Neuronal stem cell (in vitro differentiated cells): ENCODE measurements around the gene HCK. TPM values are rescaled to one million over a fixed set of nuclear protein-coding genes. Genes with fewer than 3 reads are reported as not detected.

Experiments
- DNase-seq: peaks from one replicate; pipeline ENCODE4 v3.0.0-alpha.2; 2013; ENCODE audit warnings: low spot score
- H2AFZ ChIP-seq: one replicate; pipeline ENCODE4 v1.6.1; 2013; ENCODE audit warnings: mild to moderate bottlenecking, low read length, inconsistent platforms
- H2AK5ac ChIP-seq: 2 replicates; pipeline ENCODE4 v1.6.1; 2013; ENCODE audit warnings: low read depth, mild to moderate bottlenecking, inconsistent platforms, low read length, moderate library complexity, mixed read lengths
- H2BK120ac ChIP-seq: 2 replicates; pipeline ENCODE4 v1.6.1; 2013; ENCODE audit warnings: low read depth, mild to moderate bottlenecking, inconsistent platforms, low read length, moderate library complexity, mixed read lengths
- H2BK12ac ChIP-seq: one replicate; pipeline ENCODE4 v1.6.1; 2013; ENCODE audit warnings: low read length, inconsistent platforms
- H2BK15ac ChIP-seq: 2 replicates; pipeline ENCODE4 v1.6.1; 2013; ENCODE audit warnings: mild to moderate bottlenecking, low read length, inconsistent platforms, mixed read lengths
- H2BK5ac ChIP-seq: one replicate; pipeline ENCODE4 v1.6.1; 2013; ENCODE audit warnings: inconsistent platforms, mild to moderate bottlenecking, low read length, moderate library complexity
- H3K14ac ChIP-seq: one replicate; pipeline ENCODE4 v1.6.1; 2013; ENCODE audit warnings: low read length, inconsistent platforms
- H3K18ac ChIP-seq: 2 replicates; pipeline ENCODE4 v1.6.1; 2013; ENCODE audit warnings: low read length, inconsistent platforms
- H3K23ac ChIP-seq: 2 replicates; pipeline ENCODE4 v1.6.1; 2013; ENCODE audit warnings: low read depth, mild to moderate bottlenecking, mixed read lengths, low read length, inconsistent platforms; ENCODE audit not compliant: poor library complexity
- H3K27ac ChIP-seq: replicated peaks from 3 replicates; pipeline ENCODE4 v1.5.1; 2013; ENCODE audit warnings: low read length, inconsistent platforms
- H3K27me3 ChIP-seq, 3 experiments: 2 replicates each; pipeline ENCODE4 v1.6.1; 2013; ENCODE audit warnings: low read length in 3 of 3, mild to moderate bottlenecking in 2 of 3, inconsistent platforms in 1 of 3, low read depth in 1 of 3, mixed read lengths in 1 of 3, moderate library complexity in 1 of 3; ENCODE audit not compliant: control insufficient read depth in 3 of 3, insufficient read depth in 3 of 3
- H3K36me3 ChIP-seq, 2 donors: replicated peaks in 1 of 2; 2 replicates each; pipeline ENCODE4 v1.6.1; 2013; ENCODE audit warnings: low read length in 2 of 2; ENCODE audit not compliant: control insufficient read depth in 2 of 2, insufficient read depth in 2 of 2
- H3K4ac ChIP-seq: 2 replicates; pipeline ENCODE4 v1.6.1; 2013; ENCODE audit warnings: inconsistent platforms, mild to moderate bottlenecking, low read length, moderate library complexity
- H3K4me1 ChIP-seq, 2 donors: 1 replicate in 1 of 2; 2 replicates in 1 of 2; pipeline ENCODE4 v1.6.1; 2013; ENCODE audit warnings: low read length in 2 of 2, low read depth in 1 of 2; ENCODE audit not compliant: control insufficient read depth in 2 of 2, insufficient read depth in 1 of 2
- H3K4me2 ChIP-seq: one replicate; pipeline ENCODE4 v1.6.1; 2013; ENCODE audit warnings: mild to moderate bottlenecking, low read length, inconsistent platforms; ENCODE audit not compliant: insufficient read depth, poor library complexity, severe bottlenecking
- H3K4me3 ChIP-seq, 2 donors: 2 replicates each; pipeline ENCODE4 v1.5.1; 2013; ENCODE audit warnings: low read length in 2 of 2, mild to moderate bottlenecking in 2 of 2, inconsistent platforms in 1 of 2, moderate library complexity in 1 of 2
- H3K79me1 ChIP-seq: one replicate; pipeline ENCODE4 v1.6.1; 2013; ENCODE audit warnings: low read depth, mild to moderate bottlenecking, inconsistent platforms, low read length, moderate library complexity
- H3K9ac ChIP-seq: one replicate; pipeline ENCODE4 v1.6.1; 2013; ENCODE audit warnings: mild to moderate bottlenecking, low read depth, low read length, inconsistent platforms; ENCODE audit not compliant: poor library complexity
- H3K9me3 ChIP-seq, 2 donors: replicated peaks in 1 of 2; 2 replicates each; pipeline versions ENCODE3 to v1.6.1; 2013; ENCODE audit warnings: low read length in 2 of 2, mild to moderate bottlenecking in 2 of 2, inconsistent platforms in 1 of 2, low read depth in 1 of 2, mixed read lengths in 1 of 2, moderate library complexity in 1 of 2; ENCODE audit not compliant: control insufficient read depth in 2 of 2, insufficient read depth in 1 of 2
- H4K8ac ChIP-seq: one replicate; pipeline ENCODE4 v1.6.1; 2013; ENCODE audit warnings: low read depth, mild to moderate bottlenecking, inconsistent platforms, low read length, moderate library complexity
- H4K91ac ChIP-seq: one replicate; pipeline ENCODE4 v1.6.1; 2013; ENCODE audit warnings: low read length, low read depth, mild to moderate bottlenecking, inconsistent platforms; ENCODE audit not compliant: poor library complexity
- WGBS, 2 donors: extraction: QIAGEN DNeasy Blood & Tissue Kit; methylation state at CpG; one replicate each; pipeline ENCODE4 v1.1.7; 2013; ENCODE audit warnings: missing lambda C conversion rate in 2 of 2, mixed read lengths in 1 of 2; ENCODE audit not compliant: insufficient read length in 2 of 2, insufficient replicate concordance in 1 of 2; ENCODE audit errors: extremely low coverage in 2 of 2; 5-methylcytosine and 5-hydroxymethylcytosine counted together
- polyA plus RNA-seq, 2 experiments: library from polyadenylated mRNA; stranded (reverse); fragments of 200-250 nt; gene quantifications; one replicate each; pipeline ENCODE4 v1.2.3, GENCODE V29; 2013

The HCK gene
- 0.25 TPM for polyA plus RNA-seq (2013, experiment 1 of 2)
- 0.14 TPM for polyA plus RNA-seq (2013, experiment 2 of 2)

GRCh38 chr20:32052090-32052777 lies at the start of gene HCK:
TSS of gene HCK (plus strand) at chr20:32052242.
- no peak within 1 kb of the TSS for H3K27ac ChIP-seq
- peak within 1 kb of the TSS in 1 of 2 donors; percentile 3 for H3K4me3 ChIP-seq
- no peak within 1 kb of the TSS for H2AK5ac ChIP-seq
- DNase-seq: no peak
- H3K4me2 ChIP-seq: peak within 1 kb of the TSS; percentile 57
- WGBS, 2 donors: no CpG with 5 or more reads among the region's 58 CpGs
- peaks cover 15 to 60% (median 34%) of the 10 kb centered on the region in 3 experiments for H3K27me3 ChIP-seq
- H3K4ac ChIP-seq: no peak within 1 kb of the TSS
- H3K4me1 ChIP-seq: peaks cover 0 to 2% of the 10 kb centered on the region in 2 donors
- H3K9ac ChIP-seq: no peak within 1 kb of the TSS
- H4K91ac ChIP-seq: no peak within 1 kb of the TSS
- no peaks in the 10 kb centered on the region for H3K79me1 ChIP-seq
- no peak within 1 kb of the TSS for H2BK5ac ChIP-seq
- peak within 1 kb of the TSS; percentile 31 for H3K23ac ChIP-seq
- H2BK120ac ChIP-seq: no peak within 1 kb of the TSS
- no peaks in the 10 kb centered on the region for H3K36me3 ChIP-seq
- H3K14ac ChIP-seq: peak within 1 kb of the TSS; percentile 40
- no peak within 1 kb of the TSS for H2BK15ac ChIP-seq
- peak within 1 kb of the TSS; percentile 53 for H2AFZ ChIP-seq
- peak within 1 kb of the TSS; percentile 60 for H3K18ac ChIP-seq
- no peak within 1 kb of the TSS for H4K8ac ChIP-seq
- H2BK12ac ChIP-seq: no peak within 1 kb of the TSS
- peaks cover 2 to 8% of the 10 kb centered on the region in 2 donors for H3K9me3 ChIP-seq

- H3K4me2 ChIP-seq: no peak overlapping the region
- H3K23ac ChIP-seq: no peak overlapping the region
- no peak for DNase-seq
- WGBS, 2 donors: no CpG with 5 or more reads among the region's 2 CpGs
- no peak overlapping the region for H3K4me3 ChIP-seq
- no peak overlapping the region for H3K4ac ChIP-seq
- no peak overlapping the region for H3K9ac ChIP-seq
- H2BK5ac ChIP-seq: no peak overlapping the region
- H3K14ac ChIP-seq: no peak overlapping the region
- no peaks in the 10 kb centered on the region for H3K79me1 ChIP-seq
- H3K9me3 ChIP-seq: no peaks in the 10 kb centered on the region
- H2AK5ac ChIP-seq: no peak overlapping the region
- H3K18ac ChIP-seq: no peak overlapping the region
- no peaks in the 10 kb centered on the region for H3K36me3 ChIP-seq
- H2BK15ac ChIP-seq: no peak overlapping the region
- H3K27ac ChIP-seq: no peak overlapping the region
- H4K91ac ChIP-seq: no peak overlapping the region
- no peak overlapping the region for H4K8ac ChIP-seq
- peaks cover 3 to 11% of the 10 kb centered on the region in 2 donors for H3K4me1 ChIP-seq
- peaks cover 0 to 29% (median 0%) of the 10 kb centered on the region in 3 experiments for H3K27me3 ChIP-seq
- H2BK120ac ChIP-seq: no peak overlapping the region
- no peak overlapping the region for H2BK12ac ChIP-seq
- H2AFZ ChIP-seq: no peak overlapping the region
Measured at GRCh38 chr20:32003325-32003724, 48.7 kb upstream of the HCK start.

GRCh38 chr20:32004963-32005362 lies 47.1 kb upstream of the HCK start:
- Histone ChIP-seq H3K27ac (no peak overlapping the region), H3K9me3 (no peaks in the 10 kb centered on the region), H3K4me3 (no peak overlapping the region), H3K79me1 (no peaks in the 10 kb centered on the region), H3K4me1 (peaks cover 3 to 11% of the 10 kb centered on the region in 2 donors), H3K4me2 (no peak overlapping the region), H3K18ac (no peak overlapping the region), H2BK12ac (no peak overlapping the region), H3K23ac (no peak overlapping the region), H2AK5ac (no peak overlapping the region), H3K9ac (no peak overlapping the region), H3K14ac (no peak overlapping the region), H3K27me3 (peaks cover 0 to 21% (median 0%) of the 10 kb centered on the region in 3 experiments), H2BK15ac (no peak overlapping the region), H3K36me3 (no peaks in the 10 kb centered on the region), H2BK120ac (no peak overlapping the region), H4K8ac (no peak overlapping the region), H2BK5ac (no peak overlapping the region), H4K91ac (no peak overlapping the region), H2AFZ (no peak overlapping the region), H3K4ac (no peak overlapping the region)
- DNase-seq: no peak

- no peak overlapping the region for H2BK120ac ChIP-seq
- H3K4me2 ChIP-seq: no peak overlapping the region
- H3K14ac ChIP-seq: no peak overlapping the region
- peaks cover 6 to 11% of the 10 kb centered on the region in 2 donors for H3K4me1 ChIP-seq
- no peak overlapping the region for H2AFZ ChIP-seq
- no peak overlapping the region for H2BK15ac ChIP-seq
- H2BK5ac ChIP-seq: no peak overlapping the region
- H2BK12ac ChIP-seq: no peak overlapping the region
- no peak overlapping the region for H3K18ac ChIP-seq
- no peak overlapping the region for H4K8ac ChIP-seq
- H3K27ac ChIP-seq: no peak overlapping the region
- no peaks in the 10 kb centered on the region for H3K79me1 ChIP-seq
- no peak overlapping the region for H2AK5ac ChIP-seq
- no peaks in the 10 kb centered on the region for H3K36me3 ChIP-seq
- H3K9me3 ChIP-seq: no peaks in the 10 kb centered on the region
- H3K4ac ChIP-seq: no peak overlapping the region
- H4K91ac ChIP-seq: no peak overlapping the region
- H3K23ac ChIP-seq: no peak overlapping the region
- WGBS, 2 donors: no CpG with 5 or more reads among the region's 5 CpGs
- no peak overlapping the region for H3K9ac ChIP-seq
- peaks cover 0 to 14% (median 0%) of the 10 kb centered on the region in 3 experiments for H3K27me3 ChIP-seq
- no peak for DNase-seq
- no peak overlapping the region for H3K4me3 ChIP-seq
Measured at GRCh38 chr20:32006053-32006452, 46.0 kb upstream of the HCK start.
